Measurements from ENCODE around the gene ARHGEF40. TPM values are rescaled to one million over a fixed set of nuclear protein-coding genes. Genes with fewer than 3 reads are reported as not detected.

The ARHGEF40 gene
- total and polyA plus RNA-seq, 2 donors (not counting 1 experiment from before 2014, with no cell fraction given), result 1.0 to 1.7 TPM

DNA sequence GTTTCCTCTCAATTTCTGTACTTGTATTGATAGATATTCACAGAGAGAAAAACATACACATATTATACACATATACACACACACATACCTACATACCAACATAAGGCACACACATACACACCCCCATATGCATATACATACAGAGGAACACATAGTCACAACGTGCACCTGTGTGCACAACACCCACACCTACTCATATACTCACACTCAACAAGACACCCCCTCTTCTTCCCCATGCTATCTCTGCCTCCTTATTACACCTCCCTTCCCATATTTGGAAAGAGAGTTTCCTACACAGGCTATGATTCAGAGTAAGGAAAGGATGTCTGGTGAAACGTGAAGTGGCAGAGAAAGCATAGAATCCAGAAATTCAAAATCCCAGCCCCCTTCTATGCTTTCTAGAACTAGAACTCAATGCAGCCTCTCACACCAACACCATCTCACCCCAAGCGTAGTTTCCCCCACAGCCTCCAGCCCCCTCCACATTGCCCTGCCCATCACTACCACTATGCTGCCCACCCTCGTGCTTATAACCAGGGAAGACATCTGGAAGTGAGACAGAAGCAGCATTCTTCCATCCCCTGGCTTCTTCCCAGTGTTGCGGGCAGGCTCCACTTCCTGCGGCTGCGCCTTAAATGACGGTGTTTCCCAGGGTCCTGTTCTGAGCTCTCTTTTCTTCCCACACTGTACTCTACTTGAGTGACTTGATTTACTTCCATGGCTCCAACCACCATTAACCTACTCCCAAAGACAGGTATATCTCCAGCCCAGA lies 10.1 kb upstream of the ARHGEF40 start:
- ChIA-PET CTCF (interaction anchor here (1.0 to 1.1 kb wide), 2 partner anchors 38 to 45 kb away, joined by 3 to 4 read pairs; partner anchors contain the start of gene ZNF219), POLR2A (no interaction called here)
- Histone ChIP-seq H4K20me1 (ENCODE audit: control insufficient read depth, insufficient read depth, low read length, poor library complexity, severe bottlenecking) (no peaks in the 10 kb centered on the region), H3K27ac (ENCODE audit: low read length in 2 of 2) (no peak overlapping the region), H3K4me2 (replicated peaks; ENCODE audit: low read depth, low read length, poor library complexity, severe bottlenecking) (no peak overlapping the region), H3K27me3 (replicated peaks in 1 of 4; ENCODE audit: control extremely low read depth in 1 of 4, control insufficient read depth in 3 of 4, insufficient read depth in 4 of 4, low read length in 3 of 4) (peaks cover 0 to 12% (median 6%) of the 10 kb centered on the region in 4 experiments), H3K79me2 (ENCODE audit: control insufficient read depth, insufficient read depth, low read length) (no peaks in the 10 kb centered on the region), H3K4me3 (ENCODE audit: control extremely low read depth in 1 of 5, extremely low read depth in 1 of 5, insufficient read depth in 1 of 5, low read depth in 2 of 5, low read length in 4 of 5) (no peak overlapping the region), H3K36me3 (replicated peaks in 1 of 2; ENCODE audit: control extremely low read depth in 1 of 2, control insufficient read depth in 1 of 2, extremely low read depth in 1 of 2, insufficient read depth in 2 of 2, low read length in 1 of 2) (no peaks in the 10 kb centered on the region), H2AFZ (ENCODE audit: insufficient read depth, low read depth, low read length, poor library complexity, severe bottlenecking) (no peak overlapping the region), H3K9ac (ENCODE audit: low read length) (no peak overlapping the region), H3K9me3 (ENCODE audit: control extremely low read depth in 1 of 3, control insufficient read depth in 2 of 3, insufficient read depth in 1 of 3, low read length in 2 of 3) (no peaks in the 10 kb centered on the region), H3K4me1 (ENCODE audit: control insufficient read depth in 2 of 2, insufficient read depth in 2 of 2, low read length in 2 of 2) (no peaks in the 10 kb centered on the region)
- no peak for DNase-seq
- H3K4me3 Mint-ChIP-seq, result no peak overlapping the region
- no peak overlapping the region for H3K27ac Mint-ChIP-seq
- WGBS (ENCODE audit: insufficient coverage), result 88% methylated on average over 7 of the region's 8 CpGs
- H3K27me3 Mint-ChIP-seq, result peaks cover 34% of the 10 kb centered on the region
- no peaks in the 10 kb centered on the region for H3K9me3 Mint-ChIP-seq (ENCODE audit: insufficient read depth)
- no peak for TF ChIP-seq EZH2 (IDR thresholded peaks at IDR 0.05; ENCODE audit: borderline replicate concordance, insufficient read depth, low read depth, low read length, poor library complexity, severe bottlenecking)
- TF ChIP-seq, protein P1, sequence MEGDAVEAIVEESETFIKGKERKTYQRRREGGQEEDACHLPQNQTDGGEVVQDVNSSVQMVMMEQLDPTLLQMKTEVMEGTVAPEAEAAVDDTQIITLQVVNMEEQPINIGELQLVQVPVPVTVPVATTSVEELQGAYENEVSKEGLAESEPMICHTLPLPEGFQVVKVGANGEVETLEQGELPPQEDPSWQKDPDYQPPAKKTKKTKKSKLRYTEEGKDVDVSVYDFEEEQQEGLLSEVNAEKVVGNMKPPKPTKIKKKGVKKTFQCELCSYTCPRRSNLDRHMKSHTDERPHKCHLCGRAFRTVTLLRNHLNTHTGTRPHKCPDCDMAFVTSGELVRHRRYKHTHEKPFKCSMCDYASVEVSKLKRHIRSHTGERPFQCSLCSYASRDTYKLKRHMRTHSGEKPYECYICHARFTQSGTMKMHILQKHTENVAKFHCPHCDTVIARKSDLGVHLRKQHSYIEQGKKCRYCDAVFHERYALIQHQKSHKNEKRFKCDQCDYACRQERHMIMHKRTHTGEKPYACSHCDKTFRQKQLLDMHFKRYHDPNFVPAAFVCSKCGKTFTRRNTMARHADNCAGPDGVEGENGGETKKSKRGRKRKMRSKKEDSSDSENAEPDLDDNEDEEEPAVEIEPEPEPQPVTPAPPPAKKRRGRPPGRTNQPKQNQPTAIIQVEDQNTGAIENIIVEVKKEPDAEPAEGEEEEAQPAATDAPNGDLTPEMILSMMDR (IDR thresholded peaks at IDR 0.05), result no peak
- intact Hi-C loops (cut with micrococcal nuclease), result no loop called here
- ATAC-seq (ENCODE audit: low read depth), result no peak
- no peaks in the 10 kb centered on the region for H3K4me1 Mint-ChIP-seq

All from B cell (primary cell).